ENCODE data around the gene PHYKPL.

The PHYKPL gene

GRCh38 chr5:178265746-178266145 is 33.1 kb upstream of the PHYKPL start:
- no peak for DNase-seq (ENCODE audit: low read depth in 2 of 2)
- H3K4me3 ChIP-seq (replicated peaks in 1 of 2; ENCODE audit: low read depth in 2 of 2, low read length in 2 of 2), result no peak overlapping the region
- TF ChIP-seq CTCF (IDR thresholded peaks at IDR 0.05; ENCODE audit: low read depth, low read length), result no peak

GRCh38 chr5:178264044-178264443 is 31.4 kb upstream of the PHYKPL start:
- TF ChIP-seq CTCF (IDR thresholded peaks at IDR 0.05; ENCODE audit: low read depth, low read length), result no peak
- no peak for DNase-seq (ENCODE audit: low read depth in 2 of 2)
- no peak overlapping the region for H3K4me3 ChIP-seq (replicated peaks in 1 of 2; ENCODE audit: low read depth in 2 of 2, low read length in 2 of 2)

- H3K4me3 ChIP-seq (replicated peaks in 1 of 2; ENCODE audit: low read depth in 2 of 2, low read length in 2 of 2), result no peak overlapping the region
- DNase-seq (ENCODE audit: low read depth in 2 of 2), result no peak
- no peak for TF ChIP-seq CTCF (IDR thresholded peaks at IDR 0.05; ENCODE audit: low read depth, low read length)
Measured at GRCh38 chr5:178261666-178262600, 29.3 kb upstream of the PHYKPL start.

GRCh38 chr5:178259623-178260536 is 27.3 kb upstream of the PHYKPL start:
- no peak for DNase-seq (ENCODE audit: low read depth in 2 of 2)
- H3K4me3 ChIP-seq (replicated peaks in 1 of 2; ENCODE audit: low read depth in 2 of 2, low read length in 2 of 2), result no peak overlapping the region
- no peak for TF ChIP-seq CTCF (IDR thresholded peaks at IDR 0.05; ENCODE audit: low read depth, low read length)

GRCh38 chr5:178257650-178258049 is 25.0 kb upstream of the PHYKPL start:
- no peak overlapping the region for H3K4me3 ChIP-seq (replicated peaks in 1 of 2; ENCODE audit: low read depth in 2 of 2, low read length in 2 of 2)

More at GRCh38 chr5:178257650-178258049, 25.0 kb upstream of the PHYKPL start:
- TF ChIP-seq CTCF (IDR thresholded peaks at IDR 0.05; ENCODE audit: low read depth, low read length), result no peak
- no peak for DNase-seq (ENCODE audit: low read depth in 2 of 2)
